Measurements from ENCODE around the gene SMAD2.

- no peak for TF ChIP-seq CTCF (conservative IDR thresholded peaks at IDR 0.05; ENCODE audit: low read depth, low read length)
- TF ChIP-seq EZH2 (IDR thresholded peaks at IDR 0.05; ENCODE audit: borderline replicate concordance, low read depth, low read length, poor library complexity, severe bottlenecking) = no peak
These were observed 136.8 kb downstream of the SMAD2 start for GRCh38 chr18:47793609-47794008.

Measured in A673 (cell line).